IPS DF 4.7 (cell line): ENCODE data around the gene ZNF92.
"Not testable (repeated sequence)": the region's sequence is repeated elsewhere in the genome, so short reads cannot be mapped to it uniquely, and the experiment has no call there.

ENCODE experiments used
- DNase-seq: peaks from one replicate; pipeline ENCODE4 v3.0.0-alpha.2; 2013; ENCODE audit warnings: low spot score; ENCODE audit errors: extremely low read depth

ZNF92 gene

DNA sequence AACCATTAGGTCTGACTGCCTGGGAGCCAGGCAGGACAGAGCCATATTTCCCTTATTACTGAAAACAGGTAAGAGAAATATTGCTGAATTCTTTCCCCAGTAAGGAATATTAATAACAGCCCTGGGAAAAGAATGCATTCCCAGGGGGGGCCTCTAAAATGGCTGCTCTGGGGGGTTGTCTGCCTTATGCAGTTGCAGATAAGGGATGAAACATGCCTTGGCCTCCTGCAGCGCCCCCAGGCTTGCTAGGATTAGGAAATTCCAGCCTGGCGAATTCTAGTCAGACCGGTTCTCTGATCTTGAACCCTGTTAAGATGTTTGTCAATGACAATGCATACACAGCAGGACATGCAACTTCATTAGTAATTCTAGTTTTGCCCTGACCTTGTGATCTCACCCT lies 49.6 kb downstream of the ZNF92 start:
- not testable (repeated sequence) for DNase-seq

GRCh38 chr7:65429642-65430343 lies 56.1 kb downstream of the ZNF92 start:
- DNase-seq, result no peak

DNA sequence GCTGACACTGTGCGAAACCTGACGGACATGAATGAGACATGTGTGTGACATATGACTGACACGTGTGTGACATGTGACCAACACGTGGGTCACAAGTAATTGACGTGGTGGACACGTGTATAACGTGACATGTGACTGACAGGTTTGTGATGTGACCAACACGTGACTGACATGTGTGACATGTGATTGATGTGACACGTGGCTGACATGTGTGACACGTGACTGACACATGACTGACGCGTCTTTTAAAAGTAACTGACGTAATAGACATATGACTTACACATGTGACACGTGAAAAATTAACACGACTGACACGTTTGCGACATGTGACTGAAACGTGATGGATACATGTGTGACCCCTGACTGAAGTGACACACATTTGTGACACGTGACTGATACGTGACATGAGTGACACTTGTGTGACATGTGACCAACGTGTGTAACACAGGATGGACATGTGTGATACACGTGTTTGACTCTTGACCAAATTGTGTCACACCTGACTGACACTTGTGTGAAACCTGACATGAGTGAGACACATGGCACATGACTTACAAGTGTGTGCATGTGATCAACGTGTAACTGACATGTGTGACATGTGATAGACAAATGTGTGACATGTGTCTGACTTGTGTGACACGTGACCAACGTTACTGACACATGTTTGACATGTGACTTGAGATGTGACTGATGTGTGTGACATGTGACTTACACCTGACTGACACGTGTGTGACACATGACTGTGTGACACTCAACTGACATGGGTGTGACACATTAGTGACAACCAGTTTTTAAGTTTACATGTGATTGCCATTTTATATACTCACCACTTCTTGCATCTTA lies 56.9 kb downstream of the ZNF92 start:
- no peak for DNase-seq

- no peak for DNase-seq
These were observed 60.7 kb downstream of the ZNF92 start for GRCh38 chr7:65434307-65434706.

- no peak for DNase-seq
These were observed 62.5 kb downstream of the ZNF92 start for GRCh38 chr7:65436163-65436562.

DNA sequence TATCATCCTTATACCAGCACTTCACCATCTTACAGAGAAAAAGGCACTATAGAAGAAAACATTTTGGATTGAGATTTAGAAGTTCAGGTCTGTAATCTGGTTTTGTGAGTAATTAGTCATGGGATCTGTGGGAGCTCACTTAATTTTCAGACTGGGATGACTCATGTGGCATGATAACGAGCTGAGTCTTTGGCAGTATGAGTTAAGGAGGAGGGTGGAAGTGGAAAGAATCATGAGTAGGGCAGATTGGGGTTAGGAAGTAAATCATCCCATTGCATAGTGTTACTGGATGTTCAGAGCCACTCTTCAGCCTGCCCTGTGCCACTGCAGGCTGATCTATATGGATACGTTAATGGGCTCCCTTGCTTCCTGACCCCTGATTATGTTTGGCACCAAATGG lies 64.9 kb downstream of the ZNF92 start:
- no peak for DNase-seq

DNA sequence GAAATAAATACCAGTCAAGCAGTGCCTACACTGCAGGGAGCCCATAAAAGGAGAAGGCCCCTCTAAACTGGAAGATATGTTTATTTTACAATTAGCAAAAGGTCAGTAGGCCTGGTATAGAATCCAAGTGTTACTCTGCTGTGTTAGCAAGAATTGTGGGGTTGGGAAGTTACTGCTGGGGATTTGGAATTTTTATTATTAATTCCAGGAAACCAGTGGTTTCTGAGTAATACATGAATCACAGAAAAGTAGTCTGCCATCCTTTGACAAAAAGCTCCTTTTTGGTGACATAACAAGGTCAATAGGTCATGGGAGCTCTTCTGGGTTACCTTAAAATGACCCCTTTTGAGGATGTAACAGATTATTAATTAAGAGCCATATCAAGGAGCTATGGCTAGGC lies 67.4 kb downstream of the ZNF92 start:
- no peak for DNase-seq

- DNase-seq, result no peak
These were observed 70.7 kb downstream of the ZNF92 start for GRCh38 chr7:65444205-65444842.

DNA sequence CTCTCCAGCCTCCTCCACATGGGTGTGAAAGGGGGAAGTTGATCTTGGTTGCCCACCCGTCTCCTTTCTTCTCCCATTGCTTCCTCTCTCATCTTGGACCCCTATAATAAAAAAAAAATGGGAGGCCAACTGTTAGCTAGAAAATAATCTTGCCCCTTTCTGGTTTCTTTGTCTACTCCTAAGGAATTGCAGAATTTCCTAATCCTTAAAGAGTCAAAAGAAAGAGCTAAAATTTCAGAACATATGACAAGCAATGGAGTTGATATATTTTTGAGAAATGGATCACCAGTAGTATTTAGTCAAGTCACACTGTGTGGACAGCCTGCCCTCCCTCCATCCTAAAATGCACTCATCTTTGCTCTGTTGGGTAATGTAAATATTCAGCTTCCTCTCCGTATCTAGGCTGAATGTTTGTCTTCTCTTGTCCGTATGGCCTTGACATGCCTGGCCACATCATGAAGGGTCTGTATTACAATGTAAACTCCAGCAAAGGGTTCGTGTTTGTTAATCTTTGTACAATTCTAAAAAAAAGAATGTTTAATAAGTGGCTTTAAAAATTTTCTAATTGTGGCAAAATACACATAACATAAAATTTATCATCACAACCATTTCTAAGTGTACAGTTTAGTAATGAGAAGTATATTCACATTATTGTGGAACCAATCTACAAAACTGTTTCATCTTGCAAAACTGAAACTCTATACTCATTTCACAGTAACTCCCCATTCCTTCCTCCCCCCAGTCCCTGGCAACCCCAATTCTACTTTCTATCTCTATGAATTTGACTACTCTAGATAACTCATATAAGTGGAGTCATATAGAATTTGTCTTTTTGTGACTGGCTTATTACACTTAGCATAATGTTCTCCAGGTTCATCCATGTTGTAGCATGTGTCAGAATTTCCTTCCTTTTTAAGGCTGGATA lies 71.5 kb downstream of the ZNF92 start:
- DNase-seq, result no peak

DNA sequence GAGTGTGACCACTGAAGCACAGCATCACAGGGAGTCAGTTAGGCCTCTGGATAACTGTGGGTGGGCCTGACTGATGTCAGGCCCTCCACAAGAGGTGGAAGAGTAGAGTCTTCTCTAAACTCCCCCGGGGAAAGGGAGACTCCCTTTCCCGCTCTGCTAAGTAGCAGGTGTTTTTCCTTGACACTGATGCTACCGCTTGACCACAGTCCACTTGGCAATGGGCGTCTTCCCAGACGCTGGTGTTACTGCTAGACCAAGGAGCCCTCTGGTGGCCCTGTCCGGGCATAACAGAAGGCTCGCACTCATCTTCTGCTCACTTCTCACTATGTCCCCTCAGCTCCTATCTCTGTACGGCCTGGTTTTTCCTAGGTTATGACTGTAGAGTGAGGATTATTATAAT lies 73.4 kb downstream of the ZNF92 start:
- DNase-seq, result not testable (repeated sequence)

GRCh38 chr7:65448816-65449504 lies 75.3 kb downstream of the ZNF92 start:
- DNase-seq, result no peak

- DNase-seq, result no peak
These were observed 75.8 kb downstream of the ZNF92 start for GRCh38 chr7:65449505-65449852.
